K562 (cell line): ENCODE measurements around the gene RNF151. TPM values are rescaled to one million over a fixed set of nuclear protein-coding genes. Genes with fewer than 3 reads are reported as not detected.
A peak's percentile ranks its signal among the peaks of the same experiment; 100 is the strongest.

Source experiments
- ATAC-seq: fragments of 200-7000 bp; cut with Tn5 transposase; 3 replicates; pipeline ENCODE4 v1.9.1; 2020; ENCODE audit warnings: moderate library complexity
- BruUV-seq: library from RNA; stranded (reverse); fragments of 400-500 nt; replicated peaks from 2 replicates; lab custom pipeline; 2021; lab: Mats Ljungman, UMichigan
- CTCF ChIA-PET: fragments of 300-600 bp; formaldehyde crosslinking; extraction: SDS; loops from one replicate; lab custom pipeline; 2021; ENCODE audit warnings: low intra/inter-chr PET ratio; lab: Yijun Ruan, JAX
- POLR2A ChIA-PET: fragments of 300-600, 350-650 bp; sonication (Branson Sonifier 250); formaldehyde crosslinking; extraction: SDS; loops from one replicate; lab custom pipeline; 2021; ENCODE audit warnings: antibody characterized with exemption, inconsistent platforms; lab: Yijun Ruan, JAX
- DNase-seq, 4 experiments: peaks; one replicate each; pipeline versions ENCODE4 v3.0.0 to v3.0.0-alpha.2; 2011 to 2018; ENCODE audit warnings: low spot score in 3 of 4, mixed read lengths in 3 of 4; ENCODE audit errors: extremely low read depth in 1 of 4
- FAIRE-seq: peaks from 2 replicates; lab custom pipeline; 2011; peaks lifted over from hg19 to GRCh38; lab: Jason Lieb, UNC
- H2AFZ ChIP-seq: 2 replicates; pipeline ENCODE4 v1.6.0; 2011; ENCODE audit warnings: low read depth, low read length, control low read depth, inconsistent platforms
- H3K27ac ChIP-seq: fragments of 200-600 bp; 3 replicates; pipeline ENCODE4 v1.8.0; 2011; ENCODE audit warnings: low read depth, mild to moderate bottlenecking, control low read depth, inconsistent platforms, low read length, moderate library complexity, mixed read lengths; ENCODE audit errors: extremely low read depth
- H3K27me3 ChIP-seq, 2 experiments: fragments of 300-600 bp in 1 of 2; 2 replicates in 1 of 2; 3 replicates in 1 of 2; pipeline versions ENCODE4 v1.6.0 to v1.8.0; 2011; ENCODE audit warnings: inconsistent platforms in 2 of 2, low read length in 2 of 2, mild to moderate bottlenecking in 1 of 2, mixed read lengths in 1 of 2, moderate library complexity in 1 of 2; ENCODE audit not compliant: control insufficient read depth in 2 of 2, insufficient read depth in 2 of 2
- H3K36me3 ChIP-seq: fragments of 300-600 bp; 3 replicates; pipeline ENCODE4 v1.8.0; 2011; ENCODE audit warnings: mild to moderate bottlenecking, low read length, inconsistent platforms; ENCODE audit not compliant: control insufficient read depth, insufficient read depth
- H3K4me1 ChIP-seq, 2 experiments: fragments of 200-600 bp in 1 of 2; replicated peaks in 1 of 2; 2 replicates in 1 of 2; 3 replicates in 1 of 2; pipeline versions ENCODE4 v1.5.1 to v1.8.0; 2011; ENCODE audit warnings: inconsistent platforms in 2 of 2, low read length in 2 of 2, mild to moderate bottlenecking in 1 of 2, mixed read lengths in 1 of 2, moderate library complexity in 1 of 2; ENCODE audit not compliant: control insufficient read depth in 2 of 2, insufficient read depth in 2 of 2
- H3K4me2 ChIP-seq: 2 replicates; pipeline ENCODE4 v1.6.1; 2011; ENCODE audit warnings: low read length, control low read depth, inconsistent platforms, mixed read lengths; ENCODE audit not compliant: insufficient read depth
- H3K4me3 ChIP-seq: fragments of 200-600 bp; sonication (generic), shearing (Covaris generic); 2 replicates; pipeline ENCODE4 v1.5.1; 2016; ENCODE audit warnings: control low read depth, inconsistent platforms
- H3K79me2 ChIP-seq: fragments of 200-600 bp; 3 replicates; pipeline ENCODE4 v1.8.0; 2011; ENCODE audit warnings: low read length, inconsistent platforms; ENCODE audit not compliant: control insufficient read depth, insufficient read depth
- H3K9ac ChIP-seq, 2 experiments: 2 replicates each; pipeline versions ENCODE4 v1.6.0 to v1.6.1; 2011; ENCODE audit warnings: low read depth in 2 of 2, low read length in 2 of 2, control low read depth in 1 of 2, inconsistent platforms in 1 of 2, mild to moderate bottlenecking in 1 of 2, mixed read lengths in 1 of 2; ENCODE audit not compliant: insufficient read depth in 1 of 2
- H3K9me1 ChIP-seq: one replicate; pipeline ENCODE4 v1.6.0; 2011; ENCODE audit warnings: inconsistent platforms, mild to moderate bottlenecking, low read length, moderate library complexity; ENCODE audit not compliant: control insufficient read depth, insufficient read depth
- H3K9me3 ChIP-seq: replicated peaks from 2 replicates; pipeline ENCODE4 v1.5.1; 2011; ENCODE audit warnings: low read depth, low read length, inconsistent platforms; ENCODE audit not compliant: control insufficient read depth, insufficient read depth
- H4K20me1 ChIP-seq: replicated peaks from 2 replicates; pipeline ENCODE4 v1.6.1; 2011; ENCODE audit warnings: low read length, inconsistent platforms, mixed read lengths; ENCODE audit not compliant: control insufficient read depth, insufficient read depth
- CHD1 ChIP-seq: fragments of 200-600 bp; sonication (generic); IDR thresholded peaks from one replicate; pipeline ENCODE4 v1.6.1; 2012; ENCODE audit warnings: mild to moderate bottlenecking, moderate library complexity, low read length, inconsistent platforms
- E2F5 ChIP-seq: sonication (generic); formaldehyde crosslinking; IDR thresholded peaks from 2 replicates; pipeline ENCODE4 v1.8.0; 2022; ENCODE audit warnings: mild to moderate bottlenecking, missing genetic modification reagents
- EGR1 ChIP-seq: fragments of 450-650 bp; conservative IDR thresholded peaks from 2 replicates; pipeline ENCODE4 v1.6.1; 2017; ENCODE audit warnings: mild to moderate bottlenecking
- FOXP1 ChIP-seq: sonication (generic); formaldehyde crosslinking; IDR thresholded peaks from 2 replicates; pipeline ENCODE4 v1.8.0; 2022; ENCODE audit warnings: mild to moderate bottlenecking, missing genetic modification reagents
- KDM5B ChIP-seq: fragments of 200-600 bp; sonication (generic); IDR thresholded peaks from 2 replicates; pipeline ENCODE4 v1.6.1; 2012; ENCODE audit warnings: low read depth, mild to moderate bottlenecking, moderate library complexity, low read length, control low read depth, inconsistent platforms; ENCODE audit not compliant: insufficient replicate concordance
- SP1 ChIP-seq: sonication (generic); formaldehyde crosslinking; IDR thresholded peaks from 2 replicates; pipeline ENCODE4 v1.8.1; 2022; ENCODE audit warnings: mild to moderate bottlenecking, missing genetic modification reagents
- ZC3H4 ChIP-seq: sonication (generic); formaldehyde crosslinking; IDR thresholded peaks from 2 replicates; pipeline ENCODE4 v1.9.0; 2021; ENCODE audit warnings: missing genetic modification reagents, borderline replicate concordance
- WGBS: fragments of 100-300 bp; shearing (Covaris generic); methylation state at CpG from one replicate; pipeline ENCODE4 v1.1.6; 2016; ENCODE audit warnings: low coverage, mixed read lengths; ENCODE audit not compliant: insufficient coverage; ENCODE audit errors: missing lambda C conversion rate; 5-methylcytosine and 5-hydroxymethylcytosine counted together
- in situ Hi-C: fragments of 300-500 bp; cut with MboI; formaldehyde crosslinking; loops from 4 replicates; pipeline ENCODE4 v1.15.0; 2018; ENCODE audit warnings: inconsistent platforms, mixed read lengths
- intact Hi-C: fragments of 100-400 bp; cut with micrococcal nuclease; formaldehyde crosslinking; loops from 2 replicates; pipeline ENCODE4 v1.14.2; 2022
- polyA plus RNA-seq, 8 experiments: library from polyadenylated mRNA; depleted of rRNA in 4 of 8; stranded (reverse) in 5 of 8; unstranded in 3 of 8; fragments of >200 nt; fragmentation: Nextera tagmentation in 2 of 8; fragmentation: Illumina TruSeq in 1 of 8; extraction: Ambion mirVana in 2 of 8; extraction: Trizol in 1 of 8; gene quantifications; 2 replicates each; pipeline versions ENCODE4 v1.2.1 to v1.2.3, GENCODE V29; 2011 to 2014; ENCODE audit warnings: inconsistent platforms in 1 of 8, missing spikeins in 1 of 8
- total RNA-seq, 7 experiments: library from RNA; depleted of rRNA in 6 of 7; stranded (reverse); fragments of >200 nt in 6 of 7; fragmentation: Illumina TruSeq in 2 of 7; extraction: Trizol in 2 of 7; gene quantifications; 2 replicates each; pipeline versions ENCODE4 v1.2.1 to v1.2.3, GENCODE V29; 2011 to 2021; ENCODE audit warnings: low replicate concordance in 1 of 7
- TF ChIP-seq, protein P1 (sequence below): sonication (generic); formaldehyde crosslinking; IDR thresholded peaks from 2 replicates; pipeline ENCODE4 v1.8.0; 2023; ENCODE audit warnings: missing genetic modification reagents, mild to moderate bottlenecking, borderline replicate concordance

Gene RNF151
- total and polyA plus RNA-seq, 9 of the 15 experiments (the other 6 are each of a cell fraction or from before 2014, with no cell fraction given): not detected

GRCh38 chr16:1965396-1966001 is 1.2 kb upstream of the RNF151 start:
- BruUV-seq: no TSS peak
- peak; percentile 15 for TF ChIP-seq CHD1
- 0 out of 2 replicates have a peak, but pooled peaks have one; percentile 71 for TF ChIP-seq ZC3H4
- TF ChIP-seq SP1 (CRISPR knock-in tag): peak; percentile 43; the same call in 1 of the 2 replicates
- TF ChIP-seq EGR1: peak; percentile 32
- 0 out of 2 replicates have a peak, but pooled peaks have one; percentile 0 for TF ChIP-seq FOXP1
- TF ChIP-seq E2F5 (CRISPR knock-in tag): 0 out of 2 replicates have a peak, but pooled peaks have one; percentile 36
- TF ChIP-seq, protein P1, sequence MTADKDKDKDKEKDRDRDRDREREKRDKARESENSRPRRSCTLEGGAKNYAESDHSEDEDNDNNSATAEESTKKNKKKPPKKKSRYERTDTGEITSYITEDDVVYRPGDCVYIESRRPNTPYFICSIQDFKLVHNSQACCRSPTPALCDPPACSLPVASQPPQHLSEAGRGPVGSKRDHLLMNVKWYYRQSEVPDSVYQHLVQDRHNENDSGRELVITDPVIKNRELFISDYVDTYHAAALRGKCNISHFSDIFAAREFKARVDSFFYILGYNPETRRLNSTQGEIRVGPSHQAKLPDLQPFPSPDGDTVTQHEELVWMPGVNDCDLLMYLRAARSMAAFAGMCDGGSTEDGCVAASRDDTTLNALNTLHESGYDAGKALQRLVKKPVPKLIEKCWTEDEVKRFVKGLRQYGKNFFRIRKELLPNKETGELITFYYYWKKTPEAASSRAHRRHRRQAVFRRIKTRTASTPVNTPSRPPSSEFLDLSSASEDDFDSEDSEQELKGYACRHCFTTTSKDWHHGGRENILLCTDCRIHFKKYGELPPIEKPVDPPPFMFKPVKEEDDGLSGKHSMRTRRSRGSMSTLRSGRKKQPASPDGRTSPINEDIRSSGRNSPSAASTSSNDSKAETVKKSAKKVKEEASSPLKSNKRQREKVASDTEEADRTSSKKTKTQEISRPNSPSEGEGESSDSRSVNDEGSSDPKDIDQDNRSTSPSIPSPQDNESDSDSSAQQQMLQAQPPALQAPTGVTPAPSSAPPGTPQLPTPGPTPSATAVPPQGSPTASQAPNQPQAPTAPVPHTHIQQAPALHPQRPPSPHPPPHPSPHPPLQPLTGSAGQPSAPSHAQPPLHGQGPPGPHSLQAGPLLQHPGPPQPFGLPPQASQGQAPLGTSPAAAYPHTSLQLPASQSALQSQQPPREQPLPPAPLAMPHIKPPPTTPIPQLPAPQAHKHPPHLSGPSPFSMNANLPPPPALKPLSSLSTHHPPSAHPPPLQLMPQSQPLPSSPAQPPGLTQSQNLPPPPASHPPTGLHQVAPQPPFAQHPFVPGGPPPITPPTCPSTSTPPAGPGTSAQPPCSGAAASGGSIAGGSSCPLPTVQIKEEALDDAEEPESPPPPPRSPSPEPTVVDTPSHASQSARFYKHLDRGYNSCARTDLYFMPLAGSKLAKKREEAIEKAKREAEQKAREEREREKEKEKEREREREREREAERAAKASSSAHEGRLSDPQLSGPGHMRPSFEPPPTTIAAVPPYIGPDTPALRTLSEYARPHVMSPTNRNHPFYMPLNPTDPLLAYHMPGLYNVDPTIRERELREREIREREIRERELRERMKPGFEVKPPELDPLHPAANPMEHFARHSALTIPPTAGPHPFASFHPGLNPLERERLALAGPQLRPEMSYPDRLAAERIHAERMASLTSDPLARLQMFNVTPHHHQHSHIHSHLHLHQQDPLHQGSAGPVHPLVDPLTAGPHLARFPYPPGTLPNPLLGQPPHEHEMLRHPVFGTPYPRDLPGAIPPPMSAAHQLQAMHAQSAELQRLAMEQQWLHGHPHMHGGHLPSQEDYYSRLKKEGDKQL: peak; percentile 5; the same call in 1 of the 2 replicates
- peak; percentile 25 for TF ChIP-seq KDM5B

More at GRCh38 chr16:1965396-1966001, 1.2 kb upstream of the RNF151 start:
- no peaks in the 10 kb centered on the region for H3K9me3 ChIP-seq
- H3K4me3 ChIP-seq: peak overlapping the region; percentile 89
- peaks cover 3% of the 10 kb centered on the region for H3K9me1 ChIP-seq
- 1% methylated on average over 23 of the region's 24 CpGs for WGBS
- H2AFZ ChIP-seq: 0 out of 2 replicates have a peak overlapping the region, but pooled peaks have one; percentile 73
- peaks cover 36% of the 10 kb centered on the region for H3K36me3 ChIP-seq
- in situ Hi-C loops: no loop called here
- H3K27me3 ChIP-seq: no peaks in the 10 kb centered on the region
- H3K4me1 ChIP-seq: peaks cover 8 to 48% of the 10 kb centered on the region in 2 experiments; a peak in 3 of 5 replicates
- ATAC-seq: no peak
- H3K79me2 ChIP-seq: peaks cover 63% of the 10 kb centered on the region
- CTCF ChIA-PET: no interaction called here
- H4K20me1 ChIP-seq: peaks cover 33% of the 10 kb centered on the region
- no peak for FAIRE-seq
- intact Hi-C loops: loop anchor here (2.0 kb wide), 1 partner anchor 23 kb away; the partner anchor contains the start of gene MSRB1
- DNase-seq: no peak
- peak overlapping the region; percentile 94 to 100 for H3K9ac ChIP-seq
- peak overlapping the region; percentile 86 for H3K4me2 ChIP-seq
- peak overlapping the region; percentile 85 for H3K27ac ChIP-seq
- POLR2A ChIA-PET: interaction anchor here (0.6 to 3.9 kb wide), 48 partner anchors 8 to 923 kb away, joined by 3 to 103 read pairs (median 5); partner anchors contain the start of genes FAHD1, GFER, HAGH and MEIOB
